Epidermal melanocyte (primary cell): ENCODE data around the gene KLHDC3.
"Not testable (repeated sequence)": the region's sequence is repeated elsewhere in the genome, so short reads cannot be mapped to it uniquely, and the experiment has no call there.

Experiments
- DNase-seq: peaks from one replicate; pipeline ENCODE4 v3.0.0; 2011; ENCODE audit warnings: low spot score; ENCODE audit not compliant: insufficient read length

Gene KLHDC3

DNA sequence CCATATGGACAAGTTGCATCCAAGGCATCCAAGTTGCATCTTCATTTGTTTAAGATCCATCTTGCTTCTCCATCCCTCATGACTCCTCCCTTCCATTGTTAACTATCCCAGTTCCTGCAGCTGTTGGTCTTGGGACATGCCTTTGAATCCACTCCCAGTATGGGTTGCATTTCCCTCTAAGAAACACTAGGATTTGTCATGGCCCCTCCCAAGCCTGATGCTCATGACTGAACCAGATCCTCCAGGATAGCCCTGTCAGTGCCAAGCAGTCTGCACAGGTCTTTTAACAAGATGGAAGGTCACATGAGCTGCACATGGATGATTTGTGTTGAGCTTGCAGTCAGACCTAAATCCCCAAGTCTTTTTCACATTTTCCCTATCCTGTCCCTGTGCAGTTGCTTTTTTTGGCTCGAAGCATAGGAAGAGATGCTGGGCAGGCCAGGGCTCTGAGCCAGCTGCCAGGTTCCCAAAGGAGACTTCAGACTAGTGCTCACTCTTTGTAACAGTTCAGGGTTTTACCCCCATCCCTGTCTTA, 25.5 kb upstream of the KLHDC3 start:
- DNase-seq, result no peak

DNA sequence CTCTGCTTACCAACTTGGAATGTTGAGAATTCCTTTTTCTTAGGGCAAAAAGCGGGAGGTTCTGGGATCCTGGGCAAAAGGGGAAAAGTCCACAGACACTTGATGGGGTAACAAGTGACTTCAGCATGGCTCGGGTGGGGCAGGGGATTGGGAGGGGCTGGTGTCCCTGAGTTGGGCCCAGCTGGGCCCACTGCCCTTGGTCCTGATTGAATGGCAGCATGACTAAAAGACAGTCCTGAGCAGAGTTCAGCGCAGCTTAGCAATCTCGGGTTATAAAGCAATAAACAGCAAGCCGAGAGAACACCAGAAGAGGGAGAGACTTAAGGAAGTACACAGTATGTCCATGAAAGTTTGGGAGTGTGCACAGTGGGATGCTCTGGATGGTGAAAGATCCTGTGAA, 24.1 kb upstream of the KLHDC3 start:
- DNase-seq, result no peak

DNA sequence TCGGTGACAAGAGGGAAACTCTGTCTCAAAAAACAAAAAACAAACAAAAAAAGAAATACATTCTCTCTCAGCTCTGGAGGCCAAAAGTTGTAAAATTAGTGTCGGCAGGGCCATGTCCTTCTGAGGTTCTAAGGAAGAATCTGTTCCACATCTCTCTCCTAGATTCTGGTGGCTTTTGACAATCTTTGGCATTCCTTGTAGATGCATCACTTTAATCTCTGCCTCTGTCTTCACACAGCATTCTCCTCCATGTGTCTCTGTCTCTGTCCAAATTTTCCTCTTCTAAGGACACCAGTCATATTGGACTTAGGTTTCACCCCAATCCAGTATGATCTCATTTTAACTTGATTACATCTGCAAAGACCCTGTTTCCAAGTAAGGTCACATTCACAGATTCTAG, 20.6 kb upstream of the KLHDC3 start:
- DNase-seq, result no peak

DNA sequence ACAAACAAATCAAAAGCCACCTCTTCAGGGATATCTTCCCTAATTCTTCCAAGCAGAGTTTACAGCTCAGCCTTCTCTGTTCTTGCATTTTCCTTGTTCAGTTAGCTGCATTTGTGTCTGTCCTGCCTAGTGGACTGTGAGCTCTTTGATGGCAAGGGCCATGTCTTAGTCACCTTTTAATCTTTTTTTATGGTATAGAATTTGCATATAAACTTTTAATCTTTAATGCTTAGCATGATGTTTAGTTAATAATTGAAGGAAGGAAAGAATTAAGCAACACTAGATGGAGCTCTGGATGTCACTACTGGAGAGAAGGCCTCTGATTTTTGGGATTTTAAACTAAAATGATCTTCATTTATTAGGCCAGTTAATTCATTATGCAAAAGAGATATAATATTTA, 17.5 kb upstream of the KLHDC3 start:
- no peak for DNase-seq

DNA sequence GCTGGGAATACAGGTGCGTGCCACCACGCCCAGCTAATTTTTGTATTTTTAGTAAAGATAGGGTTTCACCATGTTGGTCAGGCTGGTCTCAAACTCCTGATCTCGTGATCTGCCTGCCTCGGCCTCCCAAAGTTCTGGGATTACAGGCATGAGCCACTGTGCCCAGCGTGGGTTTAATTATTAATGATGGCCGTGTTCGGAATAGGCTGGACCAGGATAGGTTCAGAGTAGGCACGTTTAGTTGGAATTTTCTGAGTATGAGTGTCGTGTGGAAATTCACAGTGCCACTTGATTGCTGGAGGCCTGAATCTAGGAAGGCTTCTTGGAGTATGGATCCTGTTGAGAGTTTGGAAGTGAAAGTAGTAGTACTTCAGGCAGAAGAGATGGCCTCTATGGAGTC, 15.8 kb upstream of the KLHDC3 start:
- not testable (repeated sequence) for DNase-seq

DNA sequence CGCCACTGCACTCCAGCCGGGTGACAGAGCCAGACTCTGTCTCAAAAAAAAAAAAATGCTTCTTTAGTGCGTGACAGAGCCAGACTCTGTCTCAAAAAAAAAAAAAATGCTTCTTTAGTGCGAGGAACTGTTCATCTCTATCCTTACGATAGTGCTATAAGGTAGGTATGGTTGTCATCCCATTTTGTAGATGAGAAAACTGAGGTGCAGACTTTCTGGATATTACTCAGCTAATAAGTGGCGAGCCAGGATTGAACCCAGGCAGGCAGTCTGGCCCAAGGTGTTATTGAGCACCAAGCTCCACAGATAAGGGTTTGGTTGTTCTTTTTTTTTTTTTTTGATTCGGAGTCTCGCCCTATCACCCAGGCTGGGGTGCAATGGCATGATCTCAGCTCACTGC, 12.2 kb upstream of the KLHDC3 start:
- no peak for DNase-seq

DNA sequence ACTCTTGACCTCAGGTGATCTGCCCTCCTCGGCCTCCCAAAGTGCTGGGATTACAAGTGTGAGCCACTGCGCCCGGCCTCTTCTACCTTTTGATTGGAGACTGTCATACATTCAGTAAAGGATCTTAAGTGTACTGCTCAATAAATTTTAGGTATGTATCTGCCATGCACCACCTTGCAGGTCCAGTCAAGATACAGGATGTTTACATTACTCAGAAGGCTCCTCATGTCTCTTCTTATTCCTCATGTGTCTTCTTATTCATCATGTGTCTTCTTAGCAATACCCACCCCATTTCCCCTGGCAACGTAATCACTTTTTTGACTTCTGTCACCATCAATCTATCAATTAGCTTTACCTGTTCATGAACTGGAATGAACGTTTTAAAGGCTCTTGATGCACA, 8.2 kb upstream of the KLHDC3 start:
- DNase-seq, result no peak

DNA sequence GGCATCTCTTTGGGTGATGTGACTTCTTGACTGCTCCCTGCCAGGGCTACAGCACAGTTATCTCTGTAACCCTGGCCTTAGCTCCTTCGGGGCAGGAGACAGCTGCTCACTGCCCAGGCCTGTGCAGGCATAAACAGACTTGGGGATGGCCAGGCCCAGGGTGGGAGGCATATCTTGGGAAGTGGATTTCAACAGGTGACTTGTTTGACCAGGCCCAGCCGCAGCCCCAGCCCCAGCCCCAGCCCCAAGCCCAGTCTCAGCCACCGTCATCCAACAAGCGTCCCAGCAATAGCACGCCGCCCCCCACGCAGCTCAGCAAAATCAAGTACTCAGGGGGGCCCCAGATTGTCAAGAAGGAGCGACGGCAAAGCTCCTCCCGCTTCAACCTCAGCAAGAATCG, 7.8 kb upstream of the KLHDC3 start:
- DNase-seq, result no peak

DNA sequence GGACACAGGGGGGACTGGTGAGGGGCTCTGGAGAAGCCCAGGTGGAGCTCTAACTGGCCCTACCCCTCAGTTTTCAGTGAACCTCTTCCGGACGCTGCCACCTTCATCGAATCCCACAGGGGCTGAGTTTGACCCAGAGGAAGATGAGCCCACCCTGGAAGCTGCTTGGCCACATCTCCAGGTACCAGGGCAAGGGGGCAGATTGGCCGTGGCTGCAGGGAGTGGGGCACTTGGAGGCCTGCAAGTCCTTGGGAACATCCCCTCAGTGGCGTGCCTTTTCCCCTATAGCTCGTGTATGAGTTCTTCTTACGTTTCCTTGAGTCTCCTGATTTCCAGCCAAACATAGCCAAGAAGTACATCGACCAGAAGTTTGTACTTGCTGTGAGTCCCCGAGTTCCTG, 6.9 kb upstream of the KLHDC3 start:
- DNase-seq, result no peak

DNA sequence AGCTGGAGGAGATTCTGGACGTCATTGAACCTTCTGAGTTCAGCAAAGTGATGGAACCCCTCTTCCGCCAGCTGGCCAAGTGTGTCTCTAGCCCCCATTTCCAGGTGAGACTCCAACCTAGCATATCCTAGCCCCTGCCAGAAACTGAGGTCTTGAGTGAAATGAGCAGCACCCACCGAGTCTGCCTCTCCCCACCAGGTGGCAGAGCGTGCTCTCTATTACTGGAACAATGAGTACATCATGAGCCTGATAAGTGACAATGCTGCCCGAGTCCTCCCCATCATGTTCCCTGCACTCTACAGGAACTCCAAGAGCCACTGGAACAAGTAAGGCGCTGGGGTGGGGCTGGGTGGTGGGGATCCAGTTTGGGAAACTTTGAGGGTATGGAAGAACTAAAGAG, 4.9 kb upstream of the KLHDC3 start:
- DNase-seq, result no peak

DNA sequence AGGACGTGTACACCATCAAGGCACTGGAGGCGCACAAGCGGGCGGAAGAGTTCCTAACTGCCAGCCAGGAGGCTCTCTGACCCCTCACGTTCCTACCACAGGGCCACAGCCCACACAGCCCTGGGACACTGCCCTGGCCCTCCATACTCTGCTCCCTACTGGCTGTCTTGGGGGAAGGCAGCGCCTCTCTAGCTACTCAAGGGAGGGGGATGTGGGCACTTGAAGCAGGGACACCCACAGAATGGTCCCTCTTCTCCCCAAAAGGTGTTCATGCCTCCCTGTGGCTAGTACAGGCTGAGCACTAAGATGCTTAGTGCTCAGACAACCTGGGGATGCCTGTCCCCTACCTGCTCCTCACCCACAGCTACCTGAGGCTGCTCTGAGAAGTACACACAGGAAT, 2.8 kb upstream of the KLHDC3 start:
- DNase-seq, result no peak

DNA sequence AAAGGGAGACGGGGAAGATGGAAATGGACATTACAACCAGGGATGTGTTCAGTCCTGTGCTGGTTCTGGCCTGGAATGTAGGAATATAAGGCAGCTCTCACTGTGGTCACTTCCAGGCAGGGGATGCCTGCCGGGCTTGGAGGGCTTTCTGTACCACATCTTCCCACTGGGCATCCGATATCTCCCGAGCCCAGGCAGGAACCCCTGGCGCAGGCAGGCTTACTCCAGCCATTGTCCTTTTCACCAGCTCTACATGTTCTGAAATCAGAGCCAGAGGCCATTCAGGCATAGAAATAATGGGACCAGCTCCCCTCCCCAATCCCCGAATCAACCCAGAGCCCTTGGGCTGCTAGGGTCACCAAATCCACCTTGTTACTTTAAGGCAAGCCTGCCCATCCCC, 1.7 kb upstream of the KLHDC3 start:
- no peak for DNase-seq

DNA sequence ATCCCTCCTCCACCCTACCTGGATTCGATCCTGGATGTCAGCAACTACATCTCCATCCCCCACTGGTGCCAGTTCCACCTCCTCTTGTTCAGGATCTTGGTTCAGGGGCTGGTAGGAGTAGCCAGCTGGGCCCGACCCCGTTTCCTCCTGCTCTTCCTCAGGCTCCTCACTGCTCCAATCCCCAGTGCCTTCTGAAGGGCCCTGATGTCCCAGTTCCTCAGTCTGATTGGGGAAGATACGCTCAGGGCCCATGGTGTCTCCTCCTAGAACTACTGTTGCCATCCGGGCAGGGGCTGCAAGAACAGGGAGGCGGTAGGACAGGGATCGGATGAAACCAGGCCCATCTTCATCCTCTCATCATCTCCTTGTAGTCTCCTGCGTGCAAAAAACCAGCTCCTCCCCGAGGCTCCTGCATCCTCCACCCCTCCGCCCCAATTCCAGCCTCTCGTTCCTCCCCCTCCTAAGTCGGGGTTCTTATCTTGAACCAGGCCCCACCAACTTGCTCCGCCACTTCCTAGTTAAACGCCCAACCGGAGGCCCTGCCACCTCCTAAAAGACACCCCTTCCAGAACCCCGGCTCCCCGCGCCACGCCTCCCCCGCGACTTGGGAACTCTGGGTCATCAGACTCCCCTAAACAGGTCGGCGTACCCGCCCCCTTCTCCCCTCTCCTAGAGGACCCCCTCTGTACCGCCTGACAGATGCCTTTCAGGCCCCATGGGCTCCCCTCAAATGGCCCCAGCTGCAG, 779 bp upstream of the KLHDC3 start:
- DNase-seq, result no peak

DNA sequence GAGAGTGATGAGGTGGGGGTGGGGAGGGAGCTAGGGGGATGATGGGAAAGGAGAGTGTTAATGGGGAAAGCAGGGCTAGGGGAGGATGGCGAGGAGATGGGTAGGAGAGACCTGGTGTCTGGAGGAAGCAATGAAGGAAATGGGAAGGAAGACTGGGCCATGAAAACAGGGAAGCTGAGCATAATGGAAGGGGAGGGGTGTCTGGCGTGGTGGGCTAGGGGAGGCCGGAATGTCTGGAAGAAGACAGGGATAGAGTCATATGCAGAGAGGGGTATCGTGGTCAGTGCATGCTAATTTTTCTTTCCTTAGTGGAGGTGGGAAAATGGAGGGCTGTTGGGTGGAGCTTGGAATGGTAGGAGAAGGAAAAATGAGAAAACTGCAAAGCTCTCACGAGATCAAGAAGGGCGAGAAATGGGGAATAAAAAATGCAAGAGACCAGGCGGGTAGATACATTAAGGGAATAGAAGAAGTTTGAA, 423 bp downstream of the KLHDC3 start:
- DNase-seq, result no peak

DNA sequence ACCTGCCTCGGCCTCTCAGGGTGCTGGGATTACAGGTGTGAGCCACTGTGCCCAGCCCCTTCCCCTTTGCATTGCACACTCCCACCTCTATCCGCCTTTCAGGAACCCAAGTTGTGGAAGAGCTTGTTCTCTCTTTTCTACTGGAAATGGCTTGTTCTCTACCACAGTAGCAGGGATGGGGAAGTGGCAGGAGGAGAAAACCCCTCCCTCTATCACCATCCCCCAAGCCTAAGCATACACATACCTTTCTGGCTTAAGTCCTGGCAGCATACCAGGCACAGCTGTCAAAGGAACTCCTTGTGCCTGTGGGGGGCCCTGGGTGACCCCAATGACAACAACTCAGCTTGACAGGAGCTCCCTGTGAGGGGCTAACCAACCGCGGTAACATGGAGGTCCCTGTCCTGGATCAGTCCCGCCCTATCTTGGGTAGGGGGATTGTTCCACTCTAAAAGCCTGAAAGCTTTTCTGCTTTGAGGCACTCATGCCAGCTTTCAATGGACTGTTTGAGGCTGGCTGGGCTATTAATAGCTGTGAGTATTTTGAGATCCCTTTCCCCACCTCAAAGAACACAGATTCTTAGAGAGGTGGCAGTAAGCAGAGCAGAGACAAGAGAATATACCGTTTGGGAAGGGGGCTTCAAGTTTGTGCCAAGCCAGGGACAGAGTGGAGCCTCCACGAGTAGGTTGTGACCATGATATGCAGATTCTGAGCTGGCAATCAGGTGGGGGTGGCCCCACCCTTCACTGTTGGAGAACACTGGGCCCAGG, 2.3 kb downstream of the KLHDC3 start:
- no peak for DNase-seq

DNA sequence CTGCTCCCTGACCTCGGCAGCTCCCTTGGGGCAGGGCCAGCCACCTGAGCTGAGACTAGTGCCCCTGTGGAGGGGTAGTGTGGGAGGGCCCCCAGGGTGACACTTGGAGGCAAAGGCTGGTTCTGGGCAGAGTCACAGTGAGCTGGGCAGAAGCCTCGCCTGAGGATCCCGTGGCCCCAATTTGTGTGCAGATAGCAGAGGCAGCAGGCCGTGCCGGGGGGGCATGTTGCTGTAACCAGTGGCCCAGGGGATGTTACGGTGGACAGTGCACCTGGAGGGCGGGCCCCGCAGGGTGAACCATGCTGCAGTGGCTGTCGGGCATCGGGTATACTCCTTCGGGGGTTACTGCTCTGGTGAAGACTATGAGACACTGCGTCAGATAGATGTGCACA, 2.9 kb downstream of the KLHDC3 start:
- no peak for DNase-seq

DNA sequence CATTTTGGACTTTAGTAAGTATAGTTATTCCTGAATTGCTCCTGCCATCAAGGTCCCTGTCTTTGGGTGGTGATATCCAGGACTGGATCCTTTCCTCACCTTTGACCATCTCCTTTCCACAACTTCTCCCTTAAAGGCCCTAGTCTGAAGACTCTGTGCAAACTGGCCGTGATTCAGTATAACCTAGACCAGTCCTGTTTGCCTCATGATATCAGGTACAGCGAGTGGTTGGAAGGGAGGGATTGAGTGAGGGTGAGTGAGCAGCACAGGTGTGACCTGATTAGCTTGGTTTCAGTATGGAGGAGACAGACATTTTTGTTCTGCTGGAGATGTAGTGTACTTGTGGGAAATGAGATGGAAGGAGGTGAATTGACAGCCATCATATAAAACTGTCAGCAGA, 5.1 kb downstream of the KLHDC3 start:
- no peak for DNase-seq

DNA sequence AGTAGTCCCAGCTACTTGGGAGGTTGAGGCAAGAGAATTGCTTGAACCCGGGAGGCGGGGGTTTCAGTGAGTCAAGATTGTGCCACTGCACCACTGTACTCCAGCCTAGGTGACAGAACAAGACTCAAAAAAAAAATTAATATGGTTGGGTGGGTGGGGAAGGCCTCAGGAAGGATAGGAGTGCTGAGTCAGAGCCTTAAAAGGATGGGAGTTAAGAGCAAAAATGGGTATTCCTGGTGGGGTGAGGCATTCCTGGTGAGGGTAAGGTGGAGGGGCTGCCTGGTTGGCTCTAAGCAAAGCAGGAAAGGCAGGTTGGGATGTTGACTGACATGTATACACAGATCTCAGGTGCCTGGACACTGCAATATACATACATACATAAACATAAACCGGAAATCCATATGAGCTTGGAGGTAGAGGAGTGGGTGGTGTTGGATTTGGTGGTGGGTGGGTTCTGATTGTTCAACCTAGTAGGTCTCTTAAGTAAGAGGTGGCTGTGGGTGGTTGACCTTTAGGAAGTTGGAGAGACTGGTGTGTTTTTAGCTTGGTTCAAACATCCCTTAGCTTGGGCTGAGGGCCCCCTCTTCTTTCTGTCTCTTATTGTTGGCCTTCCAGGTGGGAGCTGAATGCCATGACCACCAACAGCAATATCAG, 6.1 kb downstream of the KLHDC3 start:
- DNase-seq, result no peak

DNA sequence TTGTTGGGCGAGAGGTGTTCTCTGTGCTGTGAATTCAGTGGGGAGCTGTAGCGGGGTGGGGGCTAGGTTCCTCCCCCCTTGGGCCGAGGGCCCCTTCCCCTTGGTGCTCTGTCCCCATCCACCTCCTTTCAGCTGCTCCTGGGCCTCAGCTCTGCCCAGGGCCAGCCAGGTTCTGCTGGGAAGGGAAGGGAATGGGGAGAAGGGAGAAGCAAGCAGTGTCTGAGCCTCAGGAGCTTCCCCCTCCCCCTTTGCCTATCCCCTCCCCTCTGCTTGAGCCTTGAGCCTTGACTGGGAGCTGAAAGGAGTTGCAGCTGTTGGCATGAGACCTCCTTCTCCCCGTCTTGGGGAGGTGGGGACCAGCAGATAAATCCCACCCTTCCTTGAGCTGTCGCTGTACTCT, 6.8 kb downstream of the KLHDC3 start:
- no peak for DNase-seq

DNA sequence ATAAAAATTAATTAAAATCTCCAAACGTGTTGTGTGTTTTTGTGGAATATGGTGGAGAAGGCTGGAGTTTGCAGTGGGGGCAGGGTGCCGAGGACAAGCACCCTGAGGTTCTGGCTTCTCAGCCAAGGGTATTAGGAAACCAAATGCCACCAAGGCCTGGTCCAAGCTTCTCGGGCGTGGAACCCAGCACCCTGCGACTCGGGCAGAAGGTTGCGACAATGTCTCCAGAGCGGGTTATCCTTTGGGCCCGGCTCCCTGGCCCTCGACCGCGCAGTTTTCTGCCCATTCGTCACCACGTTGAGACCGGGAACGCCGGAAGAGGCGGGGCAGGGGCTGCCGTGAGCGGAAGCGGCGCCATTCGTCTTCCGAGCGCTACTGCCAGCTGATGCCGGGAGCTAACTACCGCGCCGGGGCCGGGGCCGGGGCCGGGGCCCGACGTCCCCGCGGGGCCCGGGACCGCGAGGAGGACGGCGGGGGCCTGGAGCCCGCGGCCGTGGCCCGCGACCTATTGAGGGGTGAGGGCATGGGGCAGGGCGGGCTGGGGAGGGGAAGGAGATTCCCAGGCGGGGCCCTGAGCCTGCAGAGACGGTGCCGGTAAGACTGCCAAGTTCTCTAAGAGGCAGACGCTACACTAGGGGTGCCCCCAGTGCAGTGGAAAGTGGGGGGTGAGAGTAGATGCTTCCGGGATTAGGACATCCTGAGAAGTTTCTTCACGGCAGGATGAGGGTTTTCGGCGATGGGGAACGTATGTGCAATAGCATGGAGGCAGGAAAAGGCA, 7.4 kb downstream of the KLHDC3 start, which contains the start of gene RRP36:
RRP36 (plus strand) TSS at position 354 of the 778 bp plus-strand sequence; CDS start at position 386, 32 bp downstream.
- peak; percentile 88 for DNase-seq

DNA sequence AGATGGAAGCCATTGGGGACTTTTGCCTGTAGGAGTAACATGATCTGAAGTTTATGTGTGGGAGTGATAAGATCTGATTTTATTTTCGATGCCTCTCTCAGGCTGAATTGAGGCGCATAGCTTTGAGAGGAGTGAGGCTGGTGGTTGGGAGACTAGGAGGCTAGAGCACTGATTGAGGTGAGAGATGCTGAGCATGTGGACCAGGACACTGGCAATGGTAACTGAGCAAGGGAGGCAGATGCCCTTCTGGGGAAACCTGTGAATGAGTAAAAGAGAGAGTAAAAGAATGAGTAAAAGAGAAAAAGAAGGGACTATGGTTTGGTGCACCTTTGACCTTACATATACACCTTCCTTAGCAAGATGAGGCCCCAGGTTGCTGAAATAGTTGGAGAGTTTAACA, 10.4 kb downstream of the KLHDC3 start:
- no peak for DNase-seq
